ENCODE data around the gene NR1H4. TPM values are rescaled to one million over a fixed set of nuclear protein-coding genes. Genes with fewer than 3 reads are reported as not detected.

The NR1H4 gene
- total RNA-seq, 1 donor from 2014 or later = not detected

Small RNAs within 50 kb of the gene (small RNA-seq; reads per million reads assigned to genes)
- not detected for gene AC010200.2

Other genes with a start within 250 kb of the NR1H4 start
- gene DEPDC4, start 206.8 kb upstream of the NR1H4 start, total RNA-seq = 2.4 TPM
- 110 TPM for gene SCYL2, start 206.7 kb upstream of the NR1H4 start, total RNA-seq
- 11.0 TPM for gene SLC17A8, start 116.8 kb upstream of the NR1H4 start, total RNA-seq
- 66.0 TPM for gene GAS2L3, start 99.8 kb downstream of the NR1H4 start, total RNA-seq

Data from frontal cortex (tissue), 1 donor.